Astrocyte (in vitro differentiated cells and primary cell): ENCODE measurements around the gene MIOX.

Experiments
- EZH2 ChIP-seq: IDR thresholded peaks from 2 replicates; pipeline ENCODE4 v1.6.1; 2012; ENCODE audit warnings: mild to moderate bottlenecking, low read length, inconsistent platforms; ENCODE audit not compliant: insufficient read depth
- TF ChIP-seq, protein P1 (sequence below): IDR thresholded peaks from 2 replicates; pipeline ENCODE4 v1.5.1; 2011; ENCODE audit warnings: low read depth, mild to moderate bottlenecking, inconsistent platforms, low read length, moderate library complexity; ENCODE audit not compliant: insufficient read depth

DNA sequence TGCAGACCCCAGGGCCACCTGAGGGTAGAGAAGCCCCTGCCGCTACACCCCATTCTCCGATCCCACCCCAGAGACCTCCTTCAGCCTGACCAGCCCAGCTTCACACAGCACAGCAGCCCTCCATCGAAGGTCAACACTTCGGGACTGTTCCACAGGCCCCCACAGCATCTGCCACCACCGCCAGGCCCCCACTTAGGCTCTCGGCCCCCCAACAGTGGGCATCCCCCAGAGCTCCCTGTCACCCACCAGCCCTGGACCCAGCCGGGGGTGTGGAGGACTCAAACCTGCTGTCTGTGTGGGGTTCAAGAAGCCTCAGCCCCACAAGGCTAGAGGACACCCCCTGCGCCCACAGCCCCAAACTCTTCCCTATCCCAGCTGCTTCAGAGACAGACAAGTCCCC is 18.0 kb upstream of the MIOX start:
- TF ChIP-seq, protein P1, sequence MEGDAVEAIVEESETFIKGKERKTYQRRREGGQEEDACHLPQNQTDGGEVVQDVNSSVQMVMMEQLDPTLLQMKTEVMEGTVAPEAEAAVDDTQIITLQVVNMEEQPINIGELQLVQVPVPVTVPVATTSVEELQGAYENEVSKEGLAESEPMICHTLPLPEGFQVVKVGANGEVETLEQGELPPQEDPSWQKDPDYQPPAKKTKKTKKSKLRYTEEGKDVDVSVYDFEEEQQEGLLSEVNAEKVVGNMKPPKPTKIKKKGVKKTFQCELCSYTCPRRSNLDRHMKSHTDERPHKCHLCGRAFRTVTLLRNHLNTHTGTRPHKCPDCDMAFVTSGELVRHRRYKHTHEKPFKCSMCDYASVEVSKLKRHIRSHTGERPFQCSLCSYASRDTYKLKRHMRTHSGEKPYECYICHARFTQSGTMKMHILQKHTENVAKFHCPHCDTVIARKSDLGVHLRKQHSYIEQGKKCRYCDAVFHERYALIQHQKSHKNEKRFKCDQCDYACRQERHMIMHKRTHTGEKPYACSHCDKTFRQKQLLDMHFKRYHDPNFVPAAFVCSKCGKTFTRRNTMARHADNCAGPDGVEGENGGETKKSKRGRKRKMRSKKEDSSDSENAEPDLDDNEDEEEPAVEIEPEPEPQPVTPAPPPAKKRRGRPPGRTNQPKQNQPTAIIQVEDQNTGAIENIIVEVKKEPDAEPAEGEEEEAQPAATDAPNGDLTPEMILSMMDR = no peak
- TF ChIP-seq EZH2 = no peak
